Inferior parietal cortex (tissue), 1 donor: ENCODE data around the gene VWA3A.
"Not testable (repeated sequence)": the region's sequence is repeated elsewhere in the genome, so short reads cannot be mapped to it uniquely, and the experiment has no call there.

ENCODE experiments used
- DNase-seq: peaks from one replicate; pipeline ENCODE4 v3.0.0-alpha.2; 2016; ENCODE audit errors: extremely low spot score

VWA3A gene

GRCh38 chr16:22092143-22092933 lies at the start of gene VWA3A:
TSS of gene VWA3A (plus strand) at chr16:22092541. CDS start at chr16:22092638, 97 bp downstream.
- peak; percentile 44 for DNase-seq

- DNase-seq = not testable (repeated sequence)
Measured at GRCh38 chr16:22043882-22044281, 48.5 kb upstream of the VWA3A start.

- DNase-seq = not testable (repeated sequence)
Measured at GRCh38 chr16:22045888-22046287, 46.5 kb upstream of the VWA3A start.

GRCh38 chr16:22050963-22051362 lies 41.4 kb upstream of the VWA3A start:
- no peak for DNase-seq

GRCh38 chr16:22052980-22053379 lies 39.4 kb upstream of the VWA3A start:
- no peak for DNase-seq

GRCh38 chr16:22053921-22054341 lies 38.4 kb upstream of the VWA3A start:
- DNase-seq = no peak

GRCh38 chr16:22054847-22055590 lies 37.3 kb upstream of the VWA3A start:
- no peak for DNase-seq

GRCh38 chr16:22055881-22056280 lies 36.5 kb upstream of the VWA3A start:
- no peak for DNase-seq

GRCh38 chr16:22063888-22064467 lies 28.4 kb upstream of the VWA3A start:
- no peak for DNase-seq

- DNase-seq = no peak
Measured at GRCh38 chr16:22065252-22065651, 27.1 kb upstream of the VWA3A start.

GRCh38 chr16:22070361-22071330 lies 21.7 kb upstream of the VWA3A start:
- DNase-seq = no peak

GRCh38 chr16:22071331-22071910 lies 20.9 kb upstream of the VWA3A start:
- DNase-seq = no peak

- DNase-seq = no peak
Measured at GRCh38 chr16:22073350-22073749, 19.0 kb upstream of the VWA3A start.

- no peak for DNase-seq
Measured at GRCh38 chr16:22075043-22075757, 17.1 kb upstream of the VWA3A start.

- DNase-seq = no peak
Measured at GRCh38 chr16:22075776-22076175, 16.6 kb upstream of the VWA3A start.

GRCh38 chr16:22077700-22078313 lies 14.5 kb upstream of the VWA3A start:
- DNase-seq = no peak

- no peak for DNase-seq
Measured at GRCh38 chr16:22078656-22079055, 13.7 kb upstream of the VWA3A start.

GRCh38 chr16:22081050-22081449 lies 11.3 kb upstream of the VWA3A start:
- DNase-seq = no peak

GRCh38 chr16:22086440-22086839 lies 5.9 kb upstream of the VWA3A start:
- DNase-seq = no peak

- no peak for DNase-seq
Measured at GRCh38 chr16:22088642-22089041, 3.7 kb upstream of the VWA3A start.
